HFFc6 (cell line): ENCODE data around the gene LKAAEAR1. TPM values are rescaled to one million over a fixed set of nuclear protein-coding genes. Genes with fewer than 3 reads are reported as not detected.

ENCODE experiments used
- DNase-seq: peaks from one replicate; pipeline ENCODE4 v3.0.0-alpha.2; 2018
- H3K27ac Mint-ChIP-seq: 2 replicates; pipeline ENCODE4 v1.8.0; 2020; ENCODE audit warnings: mild to moderate bottlenecking, mixed read lengths
- H3K27me3 Mint-ChIP-seq: 2 replicates; pipeline ENCODE4 v1.8.0; 2021; ENCODE audit warnings: mild to moderate bottlenecking, moderate library complexity, mixed read lengths; ENCODE audit not compliant: insufficient read depth
- H3K36me3 Mint-ChIP-seq: 2 replicates; pipeline ENCODE4 v1.8.0; 2021; ENCODE audit warnings: low read depth, mixed read lengths
- H3K4me1 Mint-ChIP-seq: 2 replicates; pipeline ENCODE4 v1.8.0; 2020; ENCODE audit warnings: low read depth, mixed read lengths
- H3K4me3 Mint-ChIP-seq: 2 replicates; pipeline ENCODE4 v1.8.0; 2020; ENCODE audit warnings: mild to moderate bottlenecking, moderate library complexity, mixed read lengths
- H3K9me3 Mint-ChIP-seq: 2 replicates; pipeline ENCODE4 v1.8.0; 2020; ENCODE audit warnings: mild to moderate bottlenecking, mixed read lengths
- CTCF ChIP-seq: fragments of 200-600 bp; sonication (generic); IDR thresholded peaks from 2 replicates; pipeline ENCODE4 v1.5.0; 2021; ENCODE audit warnings: antibody characterized with exemption, mild to moderate bottlenecking
- total RNA-seq, 6 experiments: library from RNA; stranded (reverse); fragmentation: NEBNext Ultra II Directional; extraction: Animal tissue kit (Norgen Biotek cat#: 25700); gene quantifications; 2 replicates in 1 of 6; 3 replicates in 5 of 6; pipeline ENCODE4 v1.2.3, GENCODE V29; 2021

The LKAAEAR1 gene
- total RNA-seq, 6 experiments from 2014 or later, result not detected

GRCh38 chr20:64111841-64112641, 27.8 kb upstream of the LKAAEAR1 start:
- Mint-ChIP-seq H3K36me3 (no peaks in the 10 kb centered on the region), H3K27me3 (peaks cover 28% of the 10 kb centered on the region), H3K4me3 (no peak overlapping the region), H3K9me3 (no peaks in the 10 kb centered on the region), H3K4me1 (no peaks in the 10 kb centered on the region), H3K27ac (no peak overlapping the region)
- TF ChIP-seq CTCF, result no peak
- no peak for DNase-seq

GRCh38 chr20:64110411-64111068, 26.3 kb upstream of the LKAAEAR1 start:
- no peak overlapping the region for H3K4me3 Mint-ChIP-seq
- no peak for DNase-seq
- no peaks in the 10 kb centered on the region for H3K36me3 Mint-ChIP-seq
- no peaks in the 10 kb centered on the region for H3K4me1 Mint-ChIP-seq
- no peak for TF ChIP-seq CTCF
- no peaks in the 10 kb centered on the region for H3K9me3 Mint-ChIP-seq
- H3K27ac Mint-ChIP-seq, result no peak overlapping the region
- H3K27me3 Mint-ChIP-seq, result peaks cover 34% of the 10 kb centered on the region

DNA sequence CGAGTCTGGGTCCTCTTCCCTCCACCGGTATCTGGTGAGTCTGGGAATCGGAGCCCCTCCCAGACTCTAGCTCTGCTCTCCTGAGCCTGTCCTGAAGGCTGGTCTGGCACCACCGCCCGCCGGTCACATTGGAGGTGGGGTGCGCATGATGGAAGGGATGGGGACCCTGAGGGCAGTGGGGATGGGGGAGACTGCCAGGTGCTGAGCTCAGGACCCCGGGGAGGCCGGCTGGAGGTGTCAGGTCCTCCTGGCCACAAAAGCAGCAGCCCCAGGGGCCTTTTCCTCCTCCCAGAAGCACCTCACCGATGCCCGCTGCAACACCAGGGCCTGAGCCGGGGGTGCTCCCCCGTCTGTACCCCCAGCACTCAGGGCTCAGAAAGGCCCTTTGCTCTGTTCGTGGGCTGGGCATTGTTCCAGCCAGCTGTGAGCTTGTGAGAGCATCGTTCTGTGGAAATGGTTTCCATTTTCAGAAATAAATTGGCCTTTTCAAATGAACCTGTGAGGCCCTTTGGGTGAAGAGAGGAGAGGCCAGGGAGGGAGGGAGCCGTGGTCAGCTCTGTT, 25.7 kb upstream of the LKAAEAR1 start:
- Mint-ChIP-seq H3K27me3 (peaks cover 29% of the 10 kb centered on the region), H3K9me3 (no peaks in the 10 kb centered on the region), H3K36me3 (no peaks in the 10 kb centered on the region), H3K27ac (no peak overlapping the region), H3K4me3 (no peak overlapping the region), H3K4me1 (no peaks in the 10 kb centered on the region)
- TF ChIP-seq CTCF, result no peak
- DNase-seq, result no peak

GRCh38 chr20:64108731-64109681, 24.8 kb upstream of the LKAAEAR1 start:
- H3K4me1 Mint-ChIP-seq, result no peaks in the 10 kb centered on the region
- no peak for TF ChIP-seq CTCF
- no peaks in the 10 kb centered on the region for H3K9me3 Mint-ChIP-seq
- no peak overlapping the region for H3K4me3 Mint-ChIP-seq
- H3K27me3 Mint-ChIP-seq, result peaks cover 26% of the 10 kb centered on the region
- H3K27ac Mint-ChIP-seq, result no peak overlapping the region
- no peak for DNase-seq
- H3K36me3 Mint-ChIP-seq, result no peaks in the 10 kb centered on the region

GRCh38 chr20:64107736-64108457, 23.7 kb upstream of the LKAAEAR1 start:
- peaks cover 35% of the 10 kb centered on the region for H3K27me3 Mint-ChIP-seq
- TF ChIP-seq CTCF, result no peak
- no peak for DNase-seq
- no peak overlapping the region for H3K4me3 Mint-ChIP-seq
- no peaks in the 10 kb centered on the region for H3K9me3 Mint-ChIP-seq
- H3K27ac Mint-ChIP-seq, result no peak overlapping the region
- H3K36me3 Mint-ChIP-seq, result no peaks in the 10 kb centered on the region
- H3K4me1 Mint-ChIP-seq, result no peaks in the 10 kb centered on the region
